Measurements from ENCODE around the gene STUM. TPM values are rescaled to one million over a fixed set of nuclear protein-coding genes. Genes with fewer than 3 reads are reported as not detected.

STUM gene
- total RNA-seq, 1 donor from 2014 or later: 0.08 TPM

GRCh38 chr1:226533220-226533619 is 15.3 kb upstream of the STUM start:
- DNase-seq (ENCODE audit: low spot score): no peak
- Mint-ChIP-seq H3K9me3 (ENCODE audit: unreplicated experiment) (no peaks in the 10 kb centered on the region), H3K36me3 (ENCODE audit: low read depth, unreplicated experiment) (no peaks in the 10 kb centered on the region), H3K27ac (ENCODE audit: unreplicated experiment) (no peak overlapping the region), H3K4me1 (ENCODE audit: unreplicated experiment) (no peaks in the 10 kb centered on the region), H3K27me3 (ENCODE audit: unreplicated experiment) (no peaks in the 10 kb centered on the region), H3K4me3 (ENCODE audit: unreplicated experiment) (no peak overlapping the region)
- no peak for TF ChIP-seq CTCF (IDR thresholded peaks at IDR 0.05; ENCODE audit: unreplicated experiment)

- Mint-ChIP-seq H3K27ac (ENCODE audit: unreplicated experiment) (no peak overlapping the region), H3K4me3 (ENCODE audit: unreplicated experiment) (no peak overlapping the region), H3K4me1 (ENCODE audit: unreplicated experiment) (no peaks in the 10 kb centered on the region), H3K9me3 (ENCODE audit: unreplicated experiment) (no peaks in the 10 kb centered on the region), H3K36me3 (ENCODE audit: low read depth, unreplicated experiment) (no peaks in the 10 kb centered on the region), H3K27me3 (ENCODE audit: unreplicated experiment) (no peaks in the 10 kb centered on the region)
- no peak for TF ChIP-seq CTCF (IDR thresholded peaks at IDR 0.05; ENCODE audit: unreplicated experiment)
- no peak for DNase-seq (ENCODE audit: low spot score)
Observed at GRCh38 chr1:226534098-226534497, 14.5 kb upstream of the STUM start.

- Mint-ChIP-seq H3K4me3 (ENCODE audit: unreplicated experiment) (no peak overlapping the region), H3K9me3 (ENCODE audit: unreplicated experiment) (no peaks in the 10 kb centered on the region), H3K27ac (ENCODE audit: unreplicated experiment) (no peak overlapping the region), H3K27me3 (ENCODE audit: unreplicated experiment) (no peaks in the 10 kb centered on the region), H3K36me3 (ENCODE audit: low read depth, unreplicated experiment) (no peaks in the 10 kb centered on the region), H3K4me1 (ENCODE audit: unreplicated experiment) (no peaks in the 10 kb centered on the region)
- no peak for TF ChIP-seq CTCF (IDR thresholded peaks at IDR 0.05; ENCODE audit: unreplicated experiment)
- DNase-seq (ENCODE audit: low spot score): no peak
Observed at GRCh38 chr1:226534645-226535044, 13.9 kb upstream of the STUM start.

- Mint-ChIP-seq H3K27ac (ENCODE audit: unreplicated experiment) (no peak overlapping the region), H3K4me3 (ENCODE audit: unreplicated experiment) (no peak overlapping the region), H3K27me3 (ENCODE audit: unreplicated experiment) (no peaks in the 10 kb centered on the region), H3K9me3 (ENCODE audit: unreplicated experiment) (no peaks in the 10 kb centered on the region), H3K36me3 (ENCODE audit: low read depth, unreplicated experiment) (no peaks in the 10 kb centered on the region), H3K4me1 (ENCODE audit: unreplicated experiment) (no peaks in the 10 kb centered on the region)
- no peak for TF ChIP-seq CTCF (IDR thresholded peaks at IDR 0.05; ENCODE audit: unreplicated experiment)
- no peak for DNase-seq (ENCODE audit: low spot score)
Observed at GRCh38 chr1:226535666-226536065, 12.9 kb upstream of the STUM start.

GRCh38 chr1:226541231-226541630 is 7.3 kb upstream of the STUM start:
- no peak overlapping the region for H3K4me3 Mint-ChIP-seq (ENCODE audit: unreplicated experiment)
- no peaks in the 10 kb centered on the region for H3K27me3 Mint-ChIP-seq (ENCODE audit: unreplicated experiment)

More at GRCh38 chr1:226541231-226541630, 7.3 kb upstream of the STUM start:
- TF ChIP-seq CTCF (IDR thresholded peaks at IDR 0.05; ENCODE audit: unreplicated experiment): no peak
- Mint-ChIP-seq H3K27ac (ENCODE audit: unreplicated experiment) (no peak overlapping the region), H3K4me1 (ENCODE audit: unreplicated experiment) (no peaks in the 10 kb centered on the region), H3K36me3 (ENCODE audit: low read depth, unreplicated experiment) (no peaks in the 10 kb centered on the region), H3K9me3 (ENCODE audit: unreplicated experiment) (no peaks in the 10 kb centered on the region)
- no peak for DNase-seq (ENCODE audit: low spot score)

Data from endothelial cell (in vitro differentiated cells).